SK-N-SH (cell line): ENCODE results near the gene TRIM6. TPM values are rescaled to one million over a fixed set of nuclear protein-coding genes. Genes with fewer than 3 reads are reported as not detected.

Experiments used
- CTCF ChIA-PET: fragments of 300-600, 350-600 bp; formaldehyde crosslinking; extraction: SDS; loops from one replicate; lab custom pipeline; 2021; lab: Yijun Ruan, JAX
- POLR2A ChIA-PET: fragments of 350-600 bp; sonication (Branson Sonifier 250); formaldehyde crosslinking; extraction: SDS; loops from one replicate; lab custom pipeline; 2020; ENCODE audit warnings: antibody characterized with exemption, inconsistent platforms; lab: Yijun Ruan, JAX
- DNase-seq: peaks from one replicate; pipeline ENCODE4 v3.0.0; 2012
- H2AFZ ChIP-seq: fragments of 200-600 bp; sonication (generic); 2 replicates; pipeline ENCODE4 v1.8.1; 2016; ENCODE audit warnings: antibody characterized with exemption, mild to moderate bottlenecking, low read depth
- H3F3A ChIP-seq: fragments of 200-600 bp; sonication (generic); replicated peaks from 2 replicates; pipeline ENCODE3; 2016; ENCODE audit warnings: antibody characterized with exemption, mild to moderate bottlenecking; ENCODE audit not compliant: insufficient read depth
- H3K27ac ChIP-seq, 2 experiments: fragments of 200-500 bp in 1 of 2; fragments of 200-600 bp in 1 of 2; sonication (Bioruptor generic) in 1 of 2; sonication (generic), shearing (Covaris generic) in 1 of 2; 2 replicates each; pipeline versions ENCODE4 v1.5.1 to v1.6.1; 2014 to 2016; ENCODE audit warnings: low read depth in 2 of 2, inconsistent platforms in 1 of 2, low read length in 1 of 2, mild to moderate bottlenecking in 1 of 2, mixed read lengths in 1 of 2
- H3K27me3 ChIP-seq: fragments of 200-600 bp; sonication (generic), shearing (Covaris generic); 2 replicates; pipeline ENCODE4 v1.6.1; 2016; ENCODE audit warnings: mixed run types; ENCODE audit not compliant: insufficient read depth
- H3K36me3 ChIP-seq, 2 experiments: fragments of 200-500 bp in 1 of 2; fragments of 200-600 bp in 1 of 2; sonication (Bioruptor generic) in 1 of 2; sonication (generic) in 1 of 2; replicated peaks in 1 of 2; 2 replicates each; pipeline versions ENCODE3 to v1.5.1; 2014 to 2016; ENCODE audit warnings: low read length in 1 of 2, mild to moderate bottlenecking in 1 of 2; ENCODE audit not compliant: insufficient read depth in 2 of 2, control insufficient read depth in 1 of 2
- H3K4me1 ChIP-seq, 2 experiments: fragments of 200-500 bp in 1 of 2; fragments of 200-600 bp in 1 of 2; sonication (Bioruptor generic) in 1 of 2; sonication (generic), shearing (Covaris generic) in 1 of 2; 2 replicates each; pipeline versions ENCODE4 v1.5.1 to v1.6.1; 2014 to 2016; ENCODE audit warnings: low read depth in 1 of 2, low read length in 1 of 2, mixed run types in 1 of 2; ENCODE audit not compliant: insufficient read depth in 2 of 2, control insufficient read depth in 1 of 2
- H3K4me2 ChIP-seq: fragments of 200-600 bp; sonication (generic), shearing (Covaris generic); 2 replicates; pipeline ENCODE4 v1.6.1; 2017; ENCODE audit warnings: mixed run types
- H3K4me3 ChIP-seq, 2 experiments: fragments of 200-500 bp in 1 of 2; fragments of 200-600 bp in 1 of 2; sonication (Bioruptor generic) in 1 of 2; sonication (generic), shearing (Covaris generic) in 1 of 2; 2 replicates each; pipeline versions ENCODE4 v1.5.1 to v1.8.1; 2014 to 2016; ENCODE audit warnings: low read depth in 2 of 2, inconsistent platforms in 1 of 2, low read length in 1 of 2, mild to moderate bottlenecking in 1 of 2, mixed read lengths in 1 of 2, moderate library complexity in 1 of 2
- H3K79me2 ChIP-seq: fragments of 200-600 bp; sonication (generic); 2 replicates; pipeline ENCODE4 v1.8.1; 2017; ENCODE audit warnings: mild to moderate bottlenecking; ENCODE audit not compliant: insufficient read depth
- H3K9ac ChIP-seq: fragments of 200-600 bp; sonication (generic); 2 replicates; pipeline ENCODE4 v1.6.1; 2017; ENCODE audit warnings: mixed run types
- H3K9me2 ChIP-seq: fragments of 200-600 bp; sonication (generic); 2 replicates; pipeline ENCODE4 v1.6.1; 2017; ENCODE audit warnings: mixed run types
- H3K9me3 ChIP-seq: fragments of 200-600 bp; sonication (generic); 2 replicates; pipeline ENCODE4 v1.6.1; 2017; ENCODE audit warnings: mixed run types, mild to moderate bottlenecking, moderate library complexity
- H4K20me1 ChIP-seq: fragments of 200-600 bp; sonication (generic); 2 replicates; pipeline ENCODE4 v1.6.1; 2017; ENCODE audit warnings: mild to moderate bottlenecking, mixed run types; ENCODE audit not compliant: insufficient read depth
- FOXJ3 ChIP-seq: sonication (generic); formaldehyde crosslinking; IDR thresholded peaks from 2 replicates; pipeline ENCODE4 v1.5.1; 2020; ENCODE audit warnings: mild to moderate bottlenecking, missing genetic modification reagents
- GABPA ChIP-seq: IDR thresholded peaks from 2 replicates; pipeline ENCODE4 v1.4.0; 2012; ENCODE audit warnings: low read depth, mild to moderate bottlenecking
- POLR2AphosphoS5 ChIP-seq: IDR thresholded peaks from 2 replicates; pipeline ENCODE4 v1.6.1; 2012; ENCODE audit warnings: low read depth, low read length
- USF2 ChIP-seq: fragments of 150-350 bp; IDR thresholded peaks from 2 replicates; pipeline ENCODE4 v1.6.1; 2017; ENCODE audit warnings: antibody characterized with exemption, low read length, low read depth, borderline replicate concordance
- WGBS: methylation state at CpG from one replicate; pipeline ENCODE4 v1.1.6; 2017; ENCODE audit warnings: low lambda C conversion rate; 5-methylcytosine and 5-hydroxymethylcytosine counted together
- polyA plus RNA-seq, 3 experiments: library from polyadenylated mRNA; depleted of rRNA; stranded (reverse); fragments of >200 nt; gene quantifications; 2 replicates each; pipeline ENCODE4 v1.2.3, GENCODE V29; 2012

The TRIM6 gene
- polyA plus RNA-seq, 1 of the 3 experiments (the other 2 are of a cell fraction) = 0.46 TPM

- Histone ChIP-seq H2AFZ (no peak overlapping the region), H3K4me3 (no peak overlapping the region), H3K79me2 (no peaks in the 10 kb centered on the region), H3K27ac (no peak overlapping the region), H3K9me3 (no peaks in the 10 kb centered on the region), H3K27me3 (no peaks in the 10 kb centered on the region), H3K9ac (no peak overlapping the region), H3K9me2 (no peaks in the 10 kb centered on the region), H3K36me3 (peaks cover 0 to 12% of the 10 kb centered on the region in 2 experiments), H3K4me2 (no peak overlapping the region), H3K4me1 (no peaks in the 10 kb centered on the region), H3F3A (no peaks in the 10 kb centered on the region), H4K20me1 (no peaks in the 10 kb centered on the region)
- ChIA-PET CTCF (no interaction called here), POLR2A (no interaction called here)
- no peak for DNase-seq
- TF ChIP-seq USF2 = no peak
- TF ChIP-seq GABPA = no peak
- TF ChIP-seq FOXJ3 (CRISPR knock-in tag) = no peak
- TF ChIP-seq POLR2AphosphoS5 = no peak
- WGBS = 15% methylated on average over 5 of the region's 5 CpGs
Observed at GRCh38 chr11:5658318-5658717, 61.9 kb downstream of the TRIM6 start.

Other genes starting within 250 kb of the TRIM6 start
- gene OR51B6, start 245.1 kb upstream of the TRIM6 start, polyA plus RNA-seq (2012; rRNA removed) = not detected in 2 replicates
- not detected in 2 replicates for gene OR51M1, start 212.8 kb upstream of the TRIM6 start, polyA plus RNA-seq (2012; rRNA removed)
- not detected in 2 replicates for gene OR51Q1, start 174.5 kb upstream of the TRIM6 start, polyA plus RNA-seq (2012; rRNA removed)
- 0.08 TPM in 1 of 2 replicates, not detected in the other for gene OR51I1, start 155.1 kb upstream of the TRIM6 start, polyA plus RNA-seq (2012; rRNA removed)
- not detected in 2 replicates for gene OR51I2, start 147.3 kb upstream of the TRIM6 start, polyA plus RNA-seq (2012; rRNA removed)
- gene OR52D1, start 108.0 kb upstream of the TRIM6 start, polyA plus RNA-seq (2012; rRNA removed) = not detected in 2 replicates
- gene UBQLN3, start 86.7 kb upstream of the TRIM6 start, polyA plus RNA-seq (2012; rRNA removed) = not detected in 2 replicates
- 0.03 and 0.10 TPM in 2 replicates for gene UBQLNL, start 79.9 kb upstream of the TRIM6 start, polyA plus RNA-seq (2012; rRNA removed)
- gene OR52H1, start 48.1 kb upstream of the TRIM6 start, polyA plus RNA-seq (2012; rRNA removed) = not detected in 2 replicates
- gene OR52B6, start 15.8 kb upstream of the TRIM6 start, polyA plus RNA-seq (2012; rRNA removed) = not detected in 2 replicates
- gene TRIM34, start 28.4 kb downstream of the TRIM6 start, polyA plus RNA-seq (2012; rRNA removed) = 3.2 and 4.6 TPM in 2 replicates
- gene TRIM5, start 88.4 kb downstream of the TRIM6 start, polyA plus RNA-seq (2012; rRNA removed) = 22.9 and 29.4 TPM in 2 replicates
- 47.1 and 80.4 TPM in 2 replicates for gene TRIM22, start 93.2 kb downstream of the TRIM6 start, polyA plus RNA-seq (2012; rRNA removed)
- not detected in 2 replicates for gene OR56B1, start 139.8 kb downstream of the TRIM6 start, polyA plus RNA-seq (2012; rRNA removed)
- 0.10 TPM in 1 of 2 replicates, not detected in the other for gene OR52N4, start 157.6 kb downstream of the TRIM6 start, polyA plus RNA-seq (2012; rRNA removed)
- gene OR52N5, start 186.7 kb downstream of the TRIM6 start, polyA plus RNA-seq (2012; rRNA removed) = not detected in 2 replicates
- gene OR52N1, start 194.6 kb downstream of the TRIM6 start, polyA plus RNA-seq (2012; rRNA removed) = not detected in 2 replicates
- gene OR52N2, start 212.3 kb downstream of the TRIM6 start, polyA plus RNA-seq (2012; rRNA removed) = not detected in 2 replicates
- not detected in 2 replicates for gene OR52E6, start 245.3 kb downstream of the TRIM6 start, polyA plus RNA-seq (2012; rRNA removed)